ENCODE results near the gene SLC46A2.

The SLC46A2 gene

GRCh38 chr9:112890106-112891081 lies at the start of gene SLC46A2:
Gene SLC46A2, minus strand, starts transcription at chr9:112890876. Its CDS starts 195 bp downstream, at chr9:112890681.
- no peak for DNase-seq

GRCh38 chr9:112939418-112939817 lies 48.7 kb upstream of the SLC46A2 start:
- no peak for DNase-seq

- no peak for DNase-seq
These were observed 43.0 kb upstream of the SLC46A2 start for GRCh38 chr9:112933696-112934095.

GRCh38 chr9:112925058-112925641 lies 34.5 kb upstream of the SLC46A2 start:
- peak; percentile 22 for DNase-seq

GRCh38 chr9:112921549-112921948 lies 30.9 kb upstream of the SLC46A2 start:
- DNase-seq = no peak

GRCh38 chr9:112917987-112918362 lies 27.3 kb upstream of the SLC46A2 start:
- DNase-seq = no peak

GRCh38 chr9:112917047-112917986 lies 26.6 kb upstream of the SLC46A2 start:
- no peak for DNase-seq

GRCh38 chr9:112914524-112914923 lies 23.8 kb upstream of the SLC46A2 start:
- no peak for DNase-seq

GRCh38 chr9:112913326-112913725 lies 22.6 kb upstream of the SLC46A2 start:
- no peak for DNase-seq

GRCh38 chr9:112912636-112913035 lies 22.0 kb upstream of the SLC46A2 start:
- DNase-seq = no peak

GRCh38 chr9:112911736-112912135 lies 21.1 kb upstream of the SLC46A2 start:
- no peak for DNase-seq

GRCh38 chr9:112905084-112905483 lies 14.4 kb upstream of the SLC46A2 start:
- DNase-seq = no peak

GRCh38 chr9:112900901-112901300 lies 10.2 kb upstream of the SLC46A2 start:
- DNase-seq = no peak

- no peak for DNase-seq
These were observed 9.8 kb upstream of the SLC46A2 start for GRCh38 chr9:112900488-112900887.

GRCh38 chr9:112898872-112899311 lies 8.2 kb upstream of the SLC46A2 start:
- no peak for DNase-seq

- DNase-seq = no peak
These were observed 5.5 kb upstream of the SLC46A2 start for GRCh38 chr9:112896131-112896530.

GRCh38 chr9:112894699-112895098 lies 4.0 kb upstream of the SLC46A2 start:
- DNase-seq = no peak

- DNase-seq = no peak
These were observed 3.4 kb upstream of the SLC46A2 start for GRCh38 chr9:112894041-112894440.

GRCh38 chr9:112892981-112893380 lies 2.3 kb upstream of the SLC46A2 start:
- DNase-seq = no peak

GRCh38 chr9:112891521-112891920 lies 845 bp upstream of the SLC46A2 start:
- DNase-seq = no peak

- no peak for DNase-seq
These were observed 3.3 kb downstream of the SLC46A2 start for GRCh38 chr9:112887381-112887780.

GRCh38 chr9:112886351-112886750 lies 4.3 kb downstream of the SLC46A2 start:
- DNase-seq = no peak

- no peak for DNase-seq
These were observed 5.4 kb downstream of the SLC46A2 start for GRCh38 chr9:112885324-112885723.
